ENCODE results near the gene CMTM3.

Gene CMTM3

GRCh38 chr16:66574531-66574930, 30.0 kb upstream of the CMTM3 start:
- no peak overlapping the region for H3K4me3 ChIP-seq (replicated peaks; ENCODE audit: low read depth, low read length)

GRCh38 chr16:66575060-66575459, 29.4 kb upstream of the CMTM3 start:
- TF ChIP-seq CTCF (IDR thresholded peaks at IDR 0.05; ENCODE audit: low read length, missing control alignments) = no peak
- no peak for DNase-seq (ENCODE audit: low read depth)
- no peak overlapping the region for H3K4me3 ChIP-seq (replicated peaks; ENCODE audit: low read depth, low read length)

More at GRCh38 chr16:66574531-66574930, 30.0 kb upstream of the CMTM3 start:
- TF ChIP-seq CTCF (IDR thresholded peaks at IDR 0.05; ENCODE audit: low read length, missing control alignments) = no peak
- no peak for DNase-seq (ENCODE audit: low read depth)

GRCh38 chr16:66576296-66576695, 28.2 kb upstream of the CMTM3 start:
- H3K4me3 ChIP-seq (replicated peaks; ENCODE audit: low read depth, low read length) = no peak overlapping the region
- no peak for DNase-seq (ENCODE audit: low read depth)
- TF ChIP-seq CTCF (IDR thresholded peaks at IDR 0.05; ENCODE audit: low read length, missing control alignments) = no peak

GRCh38 chr16:66578651-66579531, 25.6 kb upstream of the CMTM3 start, which contains the start of gene CMTM2:
Gene CMTM2, plus strand, starts transcription at chr16:66579463. Its CDS starts 145 bp downstream, at chr16:66579608.
- no peak within 1 kb of the TSS for H3K4me3 ChIP-seq (replicated peaks; ENCODE audit: low read depth, low read length)
- no peak for DNase-seq (ENCODE audit: low read depth)
- TF ChIP-seq CTCF (IDR thresholded peaks at IDR 0.05; ENCODE audit: low read length, missing control alignments) = no peak

GRCh38 chr16:66580605-66581209, 23.8 kb upstream of the CMTM3 start:
- no peak overlapping the region for H3K4me3 ChIP-seq (replicated peaks; ENCODE audit: low read depth, low read length)
- DNase-seq (ENCODE audit: low read depth) = peak; percentile 66
- peak; percentile 24 for TF ChIP-seq CTCF (IDR thresholded peaks at IDR 0.05; ENCODE audit: low read length, missing control alignments)

GRCh38 chr16:66581246-66581952, 23.1 kb upstream of the CMTM3 start:
- TF ChIP-seq CTCF (IDR thresholded peaks at IDR 0.05; ENCODE audit: low read length, missing control alignments) = no peak
- no peak for DNase-seq (ENCODE audit: low read depth)
- H3K4me3 ChIP-seq (replicated peaks; ENCODE audit: low read depth, low read length) = no peak overlapping the region
